Neural crest cell (in vitro differentiated cells): Measurements from ENCODE around the gene TACC2. TPM values are rescaled to one million over a fixed set of nuclear protein-coding genes. Genes with fewer than 3 reads are reported as not detected.

Source experiments
- DNase-seq: peaks from one replicate; pipeline ENCODE4 v3.0.0; 2021; ENCODE audit warnings: low read depth, mixed read lengths, low spot score
- H3K27ac Mint-ChIP-seq: one replicate; pipeline ENCODE4 v1.8.0; 2021; ENCODE audit warnings: mild to moderate bottlenecking, mixed read lengths; ENCODE audit not compliant: unreplicated experiment
- H3K27me3 Mint-ChIP-seq: 2 replicates; pipeline ENCODE4 v1.8.0; 2021; ENCODE audit warnings: low read depth, mild to moderate bottlenecking, mixed read lengths
- H3K36me3 Mint-ChIP-seq: 2 replicates; pipeline ENCODE4 v1.8.0; 2021; ENCODE audit warnings: low read depth, mild to moderate bottlenecking, mixed read lengths
- H3K4me1 Mint-ChIP-seq: 2 replicates; pipeline ENCODE4 v1.8.0; 2021; ENCODE audit warnings: mixed read lengths
- H3K4me3 Mint-ChIP-seq: one replicate; pipeline ENCODE4 v1.8.0; 2021; ENCODE audit warnings: mild to moderate bottlenecking, mixed read lengths
- H3K9me3 Mint-ChIP-seq: 2 replicates; pipeline ENCODE4 v1.8.0; 2021; ENCODE audit warnings: mixed read lengths
- long read RNA-seq: library from polyadenylated mRNA; unstranded; transcript quantifications from one replicate; pipeline ENCODE4 v2.0.0, GENCODE V29; 2020
- total RNA-seq: library from RNA; stranded (reverse); gene quantifications from 2 replicates; pipeline ENCODE4 v1.2.1, GENCODE V29; 2021
- TF ChIP-seq, protein P1 (sequence below): fragments of 200-600 bp; sonication (generic); conservative IDR thresholded peaks from 2 replicates; pipeline ENCODE4 v1.5.0; 2021; ENCODE audit warnings: antibody characterized with exemption, mild to moderate bottlenecking

Gene TACC2, protein sequence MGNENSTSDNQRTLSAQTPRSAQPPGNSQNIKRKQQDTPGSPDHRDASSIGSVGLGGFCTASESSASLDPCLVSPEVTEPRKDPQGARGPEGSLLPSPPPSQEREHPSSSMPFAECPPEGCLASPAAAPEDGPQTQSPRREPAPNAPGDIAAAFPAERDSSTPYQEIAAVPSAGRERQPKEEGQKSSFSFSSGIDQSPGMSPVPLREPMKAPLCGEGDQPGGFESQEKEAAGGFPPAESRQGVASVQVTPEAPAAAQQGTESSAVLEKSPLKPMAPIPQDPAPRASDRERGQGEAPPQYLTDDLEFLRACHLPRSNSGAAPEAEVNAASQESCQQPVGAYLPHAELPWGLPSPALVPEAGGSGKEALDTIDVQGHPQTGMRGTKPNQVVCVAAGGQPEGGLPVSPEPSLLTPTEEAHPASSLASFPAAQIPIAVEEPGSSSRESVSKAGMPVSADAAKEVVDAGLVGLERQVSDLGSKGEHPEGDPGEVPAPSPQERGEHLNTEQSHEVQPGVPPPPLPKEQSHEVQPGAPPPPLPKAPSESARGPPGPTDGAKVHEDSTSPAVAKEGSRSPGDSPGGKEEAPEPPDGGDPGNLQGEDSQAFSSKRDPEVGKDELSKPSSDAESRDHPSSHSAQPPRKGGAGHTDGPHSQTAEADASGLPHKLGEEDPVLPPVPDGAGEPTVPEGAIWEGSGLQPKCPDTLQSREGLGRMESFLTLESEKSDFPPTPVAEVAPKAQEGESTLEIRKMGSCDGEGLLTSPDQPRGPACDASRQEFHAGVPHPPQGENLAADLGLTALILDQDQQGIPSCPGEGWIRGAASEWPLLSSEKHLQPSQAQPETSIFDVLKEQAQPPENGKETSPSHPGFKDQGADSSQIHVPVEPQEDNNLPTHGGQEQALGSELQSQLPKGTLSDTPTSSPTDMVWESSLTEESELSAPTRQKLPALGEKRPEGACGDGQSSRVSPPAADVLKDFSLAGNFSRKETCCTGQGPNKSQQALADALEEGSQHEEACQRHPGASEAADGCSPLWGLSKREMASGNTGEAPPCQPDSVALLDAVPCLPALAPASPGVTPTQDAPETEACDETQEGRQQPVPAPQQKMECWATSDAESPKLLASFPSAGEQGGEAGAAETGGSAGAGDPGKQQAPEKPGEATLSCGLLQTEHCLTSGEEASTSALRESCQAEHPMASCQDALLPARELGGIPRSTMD (N-terminal part only)
- 48.2 and 52.6 TPM in 2 replicates for total RNA-seq
- long read RNA-seq, transcript TACC2-205 (13 exons, 3,281 nt), result major isoform, 10 of 18 reads
- long read RNA-seq, partial matches to known transcripts, result 6 of 18 reads
- long read RNA-seq, other reads (novel, unspliced or antisense), result 2 of 18 reads

DNA sequence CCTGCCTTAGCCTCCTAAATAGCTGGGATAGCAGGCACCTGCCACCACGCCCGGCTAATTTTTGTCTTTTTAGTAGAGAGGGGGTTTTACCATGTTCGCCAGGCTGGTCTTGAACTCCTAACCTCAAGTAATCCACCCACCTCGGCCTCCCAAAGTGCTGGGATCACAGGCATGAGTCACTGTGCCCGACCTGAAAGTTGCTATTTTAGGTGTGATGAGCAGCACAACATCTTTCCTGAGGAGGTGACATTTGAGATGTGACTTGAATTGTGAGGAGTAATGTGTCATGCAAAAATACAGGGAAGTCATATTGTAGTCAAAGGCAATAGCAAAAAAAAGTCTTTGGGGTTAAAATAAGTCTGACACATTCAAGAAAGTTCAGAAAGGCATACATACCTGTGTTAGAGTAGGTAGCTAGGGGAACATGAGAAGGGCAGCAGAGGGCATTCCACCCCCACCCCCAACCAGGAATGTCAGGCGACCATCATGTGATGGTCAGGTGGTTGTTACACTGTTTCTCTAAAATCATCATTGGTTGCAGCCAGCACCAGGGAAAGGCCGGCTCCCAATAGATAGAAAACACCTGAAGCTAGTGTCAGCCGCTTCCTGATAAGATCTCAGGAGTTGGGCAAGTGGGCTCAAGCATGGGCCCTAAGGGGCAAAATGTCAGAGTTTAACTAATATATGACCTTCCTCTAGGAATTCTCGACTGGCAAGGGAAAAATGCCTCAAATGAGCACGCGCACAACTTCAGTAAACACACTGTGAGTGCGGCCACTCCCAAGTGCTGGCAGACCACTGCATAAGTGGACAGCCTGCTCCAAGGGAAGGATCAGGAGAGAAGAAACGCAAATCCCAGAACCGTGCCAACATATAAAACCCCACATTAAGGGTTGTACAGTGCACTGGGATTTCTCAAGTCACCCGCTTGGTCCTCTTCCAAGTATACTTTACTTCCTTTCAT lies at the start of gene TACC2:
TACC2 (plus strand) TSS at position 803 of the 964 bp plus-strand sequence. CDS start 32,819 bp downstream, outside the sequence.
- Mint-ChIP-seq H3K4me3 (no peak within 1 kb of the TSS), H3K27me3 (no peaks in the 10 kb centered on the region), H3K27ac (no peak within 1 kb of the TSS), H3K4me1 (no peaks in the 10 kb centered on the region), H3K36me3 (peaks cover 8% of the 10 kb centered on the region), H3K9me3 (peaks cover 8% of the 10 kb centered on the region)
- TF ChIP-seq, protein P1, sequence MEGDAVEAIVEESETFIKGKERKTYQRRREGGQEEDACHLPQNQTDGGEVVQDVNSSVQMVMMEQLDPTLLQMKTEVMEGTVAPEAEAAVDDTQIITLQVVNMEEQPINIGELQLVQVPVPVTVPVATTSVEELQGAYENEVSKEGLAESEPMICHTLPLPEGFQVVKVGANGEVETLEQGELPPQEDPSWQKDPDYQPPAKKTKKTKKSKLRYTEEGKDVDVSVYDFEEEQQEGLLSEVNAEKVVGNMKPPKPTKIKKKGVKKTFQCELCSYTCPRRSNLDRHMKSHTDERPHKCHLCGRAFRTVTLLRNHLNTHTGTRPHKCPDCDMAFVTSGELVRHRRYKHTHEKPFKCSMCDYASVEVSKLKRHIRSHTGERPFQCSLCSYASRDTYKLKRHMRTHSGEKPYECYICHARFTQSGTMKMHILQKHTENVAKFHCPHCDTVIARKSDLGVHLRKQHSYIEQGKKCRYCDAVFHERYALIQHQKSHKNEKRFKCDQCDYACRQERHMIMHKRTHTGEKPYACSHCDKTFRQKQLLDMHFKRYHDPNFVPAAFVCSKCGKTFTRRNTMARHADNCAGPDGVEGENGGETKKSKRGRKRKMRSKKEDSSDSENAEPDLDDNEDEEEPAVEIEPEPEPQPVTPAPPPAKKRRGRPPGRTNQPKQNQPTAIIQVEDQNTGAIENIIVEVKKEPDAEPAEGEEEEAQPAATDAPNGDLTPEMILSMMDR, result no peak
- no peak for DNase-seq

DNA sequence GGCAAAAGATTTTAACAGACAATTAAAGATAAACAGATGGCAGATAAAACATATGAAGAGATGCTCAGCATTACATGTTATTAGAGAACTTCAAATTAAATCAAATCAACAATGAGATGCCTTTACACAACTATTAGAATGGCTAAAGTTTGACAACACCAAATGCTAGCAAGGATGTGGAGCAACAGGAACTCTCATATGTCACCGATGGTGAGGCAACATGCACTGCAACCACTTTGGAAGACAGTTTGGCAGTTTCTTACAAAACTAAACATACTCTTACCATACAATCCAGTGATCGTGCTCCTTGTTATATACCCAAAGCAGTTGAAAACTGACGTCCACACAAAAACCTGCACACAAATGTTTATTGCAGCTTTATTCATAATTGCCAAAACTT lies 47.4 kb upstream of the TACC2 start:
- DNase-seq, result no peak
- H3K9me3 Mint-ChIP-seq, result peaks cover 14% of the 10 kb centered on the region
- H3K27me3 Mint-ChIP-seq, result no peaks in the 10 kb centered on the region
- peaks cover 23% of the 10 kb centered on the region for H3K36me3 Mint-ChIP-seq
- H3K27ac Mint-ChIP-seq, result no peak overlapping the region
- no peaks in the 10 kb centered on the region for H3K4me1 Mint-ChIP-seq
- no peak overlapping the region for H3K4me3 Mint-ChIP-seq
- TF ChIP-seq, protein P1, result no peak

- TF ChIP-seq, protein P1, result no peak
- H3K9me3 Mint-ChIP-seq, result peaks cover 12% of the 10 kb centered on the region
- H3K4me1 Mint-ChIP-seq, result no peaks in the 10 kb centered on the region
- H3K27ac Mint-ChIP-seq, result no peak overlapping the region
- H3K27me3 Mint-ChIP-seq, result no peaks in the 10 kb centered on the region
- DNase-seq, result no peak
- no peak overlapping the region for H3K4me3 Mint-ChIP-seq
- H3K36me3 Mint-ChIP-seq, result peaks cover 16% of the 10 kb centered on the region
These were observed 46.1 kb upstream of the TACC2 start for GRCh38 chr10:121942749-121943416.

- peaks cover 3% of the 10 kb centered on the region for H3K36me3 Mint-ChIP-seq
- TF ChIP-seq, protein P1, result no peak
- no peak overlapping the region for H3K27ac Mint-ChIP-seq
- no peaks in the 10 kb centered on the region for H3K27me3 Mint-ChIP-seq
- no peaks in the 10 kb centered on the region for H3K9me3 Mint-ChIP-seq
- no peak overlapping the region for H3K4me3 Mint-ChIP-seq
- DNase-seq, result no peak
- peaks cover 14% of the 10 kb centered on the region for H3K4me1 Mint-ChIP-seq
These were observed 41.3 kb upstream of the TACC2 start for GRCh38 chr10:121947343-121948330.
